IPS DF 6.9 (cell line): Measurements from ENCODE around the gene SLC15A4.
"Not testable (repeated sequence)": the region's sequence is repeated elsewhere in the genome, so short reads cannot be mapped to it uniquely, and the experiment has no call there.

Experiments used
- DNase-seq: peaks from one replicate; pipeline ENCODE4 v3.0.0-alpha.2; 2013; ENCODE audit warnings: low read depth, low spot score
- H3K27ac ChIP-seq: one replicate; pipeline ENCODE4 v1.5.1; 2013; ENCODE audit warnings: low read length, control low read depth
- H3K27me3 ChIP-seq: 2 replicates; pipeline ENCODE4 v1.6.1; 2013; ENCODE audit warnings: mild to moderate bottlenecking, low read length; ENCODE audit not compliant: control insufficient read depth, insufficient read depth
- H3K36me3 ChIP-seq: 2 replicates; pipeline ENCODE4 v1.6.1; 2013; ENCODE audit warnings: low read length; ENCODE audit not compliant: control insufficient read depth, insufficient read depth
- H3K4me1 ChIP-seq: 2 replicates; pipeline ENCODE4 v1.6.1; 2013; ENCODE audit warnings: low read length; ENCODE audit not compliant: control insufficient read depth, insufficient read depth
- H3K4me3 ChIP-seq: 2 replicates; pipeline ENCODE4 v1.5.1; 2013; ENCODE audit warnings: mild to moderate bottlenecking, low read length
- H3K9me3 ChIP-seq: 2 replicates; pipeline ENCODE4 v1.6.1; 2013; ENCODE audit warnings: low read length, inconsistent platforms; ENCODE audit not compliant: control insufficient read depth, insufficient read depth
- WGBS: extraction: QIAGEN DNeasy Blood & Tissue Kit; methylation state at CpG from one replicate; pipeline ENCODE4 v1.1.7; 2013; ENCODE audit warnings: mixed read lengths, missing lambda C conversion rate; ENCODE audit not compliant: insufficient read length, insufficient coverage; 5-methylcytosine and 5-hydroxymethylcytosine counted together

The SLC15A4 gene

GRCh38 chr12:128843538-128843937 lies 19.8 kb upstream of the SLC15A4 start:
- WGBS = no CpG with 5 or more reads among the region's 4 CpGs
- peaks cover 10% of the 10 kb centered on the region for H3K9me3 ChIP-seq
- H3K27me3 ChIP-seq = no peaks in the 10 kb centered on the region
- no peak overlapping the region for H3K4me3 ChIP-seq
- no peaks in the 10 kb centered on the region for H3K4me1 ChIP-seq
- no peaks in the 10 kb centered on the region for H3K36me3 ChIP-seq
- H3K27ac ChIP-seq = no peak overlapping the region
- no peak for DNase-seq

GRCh38 chr12:128842579-128842978 lies 18.8 kb upstream of the SLC15A4 start:
- Histone ChIP-seq H3K4me1 (no peaks in the 10 kb centered on the region), H3K36me3 (no peaks in the 10 kb centered on the region), H3K27ac (no peak overlapping the region), H3K27me3 (no peaks in the 10 kb centered on the region), H3K4me3 (no peak overlapping the region), H3K9me3 (peaks cover 10% of the 10 kb centered on the region)
- no CpG with 5 or more reads among the region's 11 CpGs for WGBS
- DNase-seq = no peak

- no peak overlapping the region for H3K27ac ChIP-seq
- no peak overlapping the region for H3K4me3 ChIP-seq
- WGBS = 100% methylated on average over 1 of the region's 8 CpGs
- no peaks in the 10 kb centered on the region for H3K36me3 ChIP-seq
- H3K9me3 ChIP-seq = peaks cover 8% of the 10 kb centered on the region
- H3K4me1 ChIP-seq = no peaks in the 10 kb centered on the region
- H3K27me3 ChIP-seq = no peaks in the 10 kb centered on the region
- DNase-seq = no peak
These were observed 17.2 kb upstream of the SLC15A4 start for GRCh38 chr12:128840862-128841468.

DNA sequence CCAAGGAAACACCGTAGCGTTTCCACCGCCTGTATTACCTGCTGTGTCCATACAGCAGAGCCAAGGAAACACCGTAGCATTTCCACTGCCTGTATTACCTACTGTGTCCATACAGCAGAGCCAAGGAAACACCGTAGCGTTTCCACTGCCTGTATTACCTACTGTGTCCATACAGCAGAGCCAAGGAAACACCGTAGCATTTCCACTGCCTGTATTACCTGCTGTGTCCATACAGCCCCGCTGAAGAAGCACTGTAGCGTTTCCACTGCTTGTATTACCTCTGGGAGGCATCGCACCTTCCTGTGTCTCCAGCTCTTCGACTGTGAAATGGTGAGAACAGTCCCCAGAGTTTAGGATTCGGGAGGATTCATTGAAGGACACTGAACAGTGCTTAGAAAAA lies 16.1 kb upstream of the SLC15A4 start:
- H3K9me3 ChIP-seq, DNase-seq, H3K4me1 ChIP-seq, H3K27me3 ChIP-seq, H3K27ac ChIP-seq, H3K4me3 ChIP-seq, H3K36me3 ChIP-seq: not testable (repeated sequence)
- WGBS = no CpG with 5 or more reads among the region's 12 CpGs

DNA sequence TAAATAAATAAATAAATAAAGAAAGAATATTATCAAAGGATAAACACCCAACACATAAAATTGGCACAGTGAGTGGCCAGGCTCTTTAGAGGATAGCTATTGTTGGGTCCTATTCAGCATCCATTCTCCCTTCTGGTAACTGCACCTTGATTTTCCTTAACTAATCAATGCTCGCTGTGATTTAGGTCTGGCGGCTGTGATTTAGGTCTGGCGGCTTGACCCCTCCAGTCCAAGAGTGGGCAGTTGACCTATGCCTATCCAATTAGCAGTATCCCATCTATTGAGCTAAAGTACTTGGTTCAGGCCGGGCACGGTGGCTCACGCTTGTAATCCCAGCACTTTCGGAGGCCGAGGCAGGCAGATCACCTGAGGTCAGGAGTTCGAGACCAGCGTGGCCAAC lies 9.7 kb upstream of the SLC15A4 start:
- H3K27me3 ChIP-seq = no peaks in the 10 kb centered on the region
- no peak for DNase-seq
- no peaks in the 10 kb centered on the region for H3K36me3 ChIP-seq
- H3K9me3 ChIP-seq = peaks cover 8% of the 10 kb centered on the region
- no peaks in the 10 kb centered on the region for H3K4me1 ChIP-seq
- WGBS = no CpG with 5 or more reads among the region's 10 CpGs
- H3K27ac ChIP-seq = no peak overlapping the region
- H3K4me3 ChIP-seq = no peak overlapping the region

GRCh38 chr12:128830505-128830893 lies 6.7 kb upstream of the SLC15A4 start:
- WGBS = no CpG with 5 or more reads among the region's 7 CpGs
- DNase-seq = no peak

GRCh38 chr12:128829861-128830504 lies 6.2 kb upstream of the SLC15A4 start:
- no peak overlapping the region for H3K27ac ChIP-seq
- H3K4me3 ChIP-seq = no peak overlapping the region
- no CpG with 5 or more reads among the region's 8 CpGs for WGBS
- H3K4me1 ChIP-seq = no peaks in the 10 kb centered on the region
- no peaks in the 10 kb centered on the region for H3K27me3 ChIP-seq
- peaks cover 10% of the 10 kb centered on the region for H3K9me3 ChIP-seq
- no peaks in the 10 kb centered on the region for H3K36me3 ChIP-seq
- DNase-seq = no peak

More at GRCh38 chr12:128830505-128830893, 6.7 kb upstream of the SLC15A4 start:
- H3K4me3 ChIP-seq = no peak overlapping the region
- no peaks in the 10 kb centered on the region for H3K27me3 ChIP-seq
- H3K36me3 ChIP-seq = no peaks in the 10 kb centered on the region
- H3K4me1 ChIP-seq = no peaks in the 10 kb centered on the region
- H3K9me3 ChIP-seq = peaks cover 10% of the 10 kb centered on the region
- H3K27ac ChIP-seq = no peak overlapping the region

GRCh38 chr12:128827724-128828123 lies 4.0 kb upstream of the SLC15A4 start:
- H3K4me3 ChIP-seq = no peak overlapping the region
- WGBS = no CpG with 5 or more reads among the region's 2 CpGs
- H3K36me3 ChIP-seq = no peaks in the 10 kb centered on the region
- H3K4me1 ChIP-seq = no peaks in the 10 kb centered on the region
- no peak overlapping the region for H3K27ac ChIP-seq
- DNase-seq = no peak
- H3K9me3 ChIP-seq = peaks cover 10% of the 10 kb centered on the region
- H3K27me3 ChIP-seq = no peaks in the 10 kb centered on the region

- no peaks in the 10 kb centered on the region for H3K36me3 ChIP-seq
- peaks cover 10% of the 10 kb centered on the region for H3K9me3 ChIP-seq
- H3K27ac ChIP-seq = no peak overlapping the region
- no CpG with 5 or more reads among the region's 4 CpGs for WGBS
- no peaks in the 10 kb centered on the region for H3K4me1 ChIP-seq
- DNase-seq = no peak
- H3K27me3 ChIP-seq = no peaks in the 10 kb centered on the region
- no peak overlapping the region for H3K4me3 ChIP-seq
These were observed 2.1 kb upstream of the SLC15A4 start for GRCh38 chr12:128825835-128826234.

DNA sequence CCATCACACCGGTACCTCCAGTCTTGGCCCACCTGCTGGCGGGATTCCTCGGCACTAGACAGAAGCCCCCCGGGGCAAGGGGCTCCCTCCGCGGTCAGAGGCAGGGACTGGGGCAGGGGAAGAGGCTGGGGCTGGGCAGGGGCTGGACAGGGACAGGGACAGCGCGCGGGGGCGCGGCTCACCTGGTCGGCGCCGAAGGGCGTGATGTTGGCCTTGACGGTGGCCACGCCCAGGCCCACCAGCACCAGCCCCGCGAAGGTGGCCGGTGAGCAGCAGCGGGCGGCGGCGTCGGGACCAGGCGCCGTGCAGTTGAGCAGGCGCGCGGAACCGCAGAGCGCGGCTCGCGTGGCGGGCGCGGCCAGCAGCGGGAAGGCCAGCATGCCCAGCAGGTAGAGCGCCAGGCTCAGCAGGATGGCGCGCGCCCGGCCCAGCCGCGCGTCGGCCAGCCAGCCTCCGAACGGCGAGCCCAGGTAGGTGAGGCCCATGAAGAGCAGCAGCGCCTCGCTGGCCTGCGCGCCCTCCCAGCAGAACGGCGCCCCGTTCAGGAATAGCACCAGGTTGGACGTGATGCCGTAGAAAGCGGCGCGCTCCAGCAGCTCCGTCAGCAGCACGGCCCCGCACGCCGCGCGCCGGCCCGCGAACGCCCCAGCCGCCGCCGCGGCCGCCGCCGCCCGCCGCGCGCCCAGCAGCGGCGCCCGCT lies 392 bp downstream of the SLC15A4 start:
- H3K9me3 ChIP-seq = peaks cover 2% of the 10 kb centered on the region
- DNase-seq = no peak
- WGBS = no CpG with 5 or more reads among the region's 88 CpGs
- peak overlapping the region; percentile 44; the same call in 1 of the 2 replicates for H3K4me3 ChIP-seq
- H3K27me3 ChIP-seq = no peaks in the 10 kb centered on the region
- no peak overlapping the region for H3K27ac ChIP-seq
- H3K36me3 ChIP-seq = no peaks in the 10 kb centered on the region
- H3K4me1 ChIP-seq = no peaks in the 10 kb centered on the region
